Activated naive CD8-positive, alpha-beta T cell treated with anti-CD3 and anti-CD28 coated beads, Interleukin-2, amount 50 U/mL, for 16 hours (primary cell): ENCODE results near the gene UBR3.

Experiments used
- DNase-seq: peaks from one replicate; pipeline ENCODE4 v3.0.0-alpha.2; 2020; ENCODE audit warnings: low read depth, low spot score

Gene UBR3

GRCh38 chr2:170047331-170048065, 220.2 kb downstream of the UBR3 start:
- DNase-seq, result no peak

- no peak for DNase-seq
Observed at GRCh38 chr2:170052151-170052550, 224.9 kb downstream of the UBR3 start.

- no peak for DNase-seq
Observed at GRCh38 chr2:170054997-170055396, 227.7 kb downstream of the UBR3 start.

GRCh38 chr2:170056900-170057299, 229.6 kb downstream of the UBR3 start:
- no peak for DNase-seq

- DNase-seq, result no peak
Observed at GRCh38 chr2:170063456-170064235, 236.4 kb downstream of the UBR3 start.

- DNase-seq, result no peak
Observed at GRCh38 chr2:170070778-170071177, 243.5 kb downstream of the UBR3 start.

- DNase-seq, result no peak
Observed at GRCh38 chr2:170073288-170073687, 246.0 kb downstream of the UBR3 start.

- no peak for DNase-seq
Observed at GRCh38 chr2:170076189-170076588, 248.9 kb downstream of the UBR3 start.

- DNase-seq, result no peak
Observed at GRCh38 chr2:170077830-170078569, 250.7 kb downstream of the UBR3 start.

GRCh38 chr2:170084820-170085491, 257.7 kb downstream of the UBR3 start:
- no peak for DNase-seq

- DNase-seq, result no peak
Observed at GRCh38 chr2:170086117-170086688, 258.9 kb downstream of the UBR3 start.

- DNase-seq, result no peak
Observed at GRCh38 chr2:170086751-170087412, 259.6 kb downstream of the UBR3 start.

GRCh38 chr2:170087413-170087793, 260.1 kb downstream of the UBR3 start:
- DNase-seq, result no peak

GRCh38 chr2:170088776-170089175, 261.5 kb downstream of the UBR3 start:
- DNase-seq, result no peak

GRCh38 chr2:170090229-170090628, 263.0 kb downstream of the UBR3 start:
- DNase-seq, result no peak

GRCh38 chr2:170091436-170091835, 264.2 kb downstream of the UBR3 start:
- no peak for DNase-seq

- DNase-seq, result no peak
Observed at GRCh38 chr2:170092436-170093060, 265.3 kb downstream of the UBR3 start.

- DNase-seq, result no peak
Observed at GRCh38 chr2:170095380-170095779, 268.1 kb downstream of the UBR3 start.

- DNase-seq, result no peak
Observed at GRCh38 chr2:170098626-170099312, 271.5 kb downstream of the UBR3 start.

GRCh38 chr2:170101789-170102188, 274.5 kb downstream of the UBR3 start:
- no peak for DNase-seq
